HG03575 (cell line): Measurements from ENCODE around the gene PLPPR2.
"Not testable (repeated sequence)": the region's sequence is repeated elsewhere in the genome, so short reads cannot be mapped to it uniquely, and the experiment has no call there.

ENCODE experiments used
- ATAC-seq: cut with Tn5 transposase; IDR thresholded peaks from one replicate; pipeline ENCODE4 v1.9.1; 2021; ENCODE audit not compliant: unreplicated experiment, insufficient number of reproducible peaks, low FRiP score; ENCODE audit errors: extremely low read depth

PLPPR2 gene

DNA sequence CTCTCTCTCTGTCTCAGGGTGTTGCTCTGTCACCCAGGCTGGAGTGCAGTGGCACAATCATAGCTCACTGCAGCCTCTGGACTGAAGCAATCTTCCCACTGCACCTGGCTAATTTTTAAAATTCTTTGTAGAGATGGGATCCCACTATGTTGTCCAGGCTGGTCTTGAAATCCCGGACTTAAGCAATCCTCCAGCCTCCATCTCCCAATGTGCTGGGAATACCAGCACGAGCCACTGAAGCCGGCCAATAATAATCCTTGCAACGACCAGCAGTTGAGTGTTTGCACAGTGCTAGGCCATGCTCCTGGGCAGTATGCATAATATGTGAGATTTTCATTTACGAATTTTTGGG lies 29.5 kb downstream of the PLPPR2 start:
- ATAC-seq = no peak

GRCh38 chr19:11387162-11388034 lies 32.2 kb downstream of the PLPPR2 start:
- no peak for ATAC-seq

GRCh38 chr19:11390359-11390758 lies 35.1 kb downstream of the PLPPR2 start:
- no peak for ATAC-seq

DNA sequence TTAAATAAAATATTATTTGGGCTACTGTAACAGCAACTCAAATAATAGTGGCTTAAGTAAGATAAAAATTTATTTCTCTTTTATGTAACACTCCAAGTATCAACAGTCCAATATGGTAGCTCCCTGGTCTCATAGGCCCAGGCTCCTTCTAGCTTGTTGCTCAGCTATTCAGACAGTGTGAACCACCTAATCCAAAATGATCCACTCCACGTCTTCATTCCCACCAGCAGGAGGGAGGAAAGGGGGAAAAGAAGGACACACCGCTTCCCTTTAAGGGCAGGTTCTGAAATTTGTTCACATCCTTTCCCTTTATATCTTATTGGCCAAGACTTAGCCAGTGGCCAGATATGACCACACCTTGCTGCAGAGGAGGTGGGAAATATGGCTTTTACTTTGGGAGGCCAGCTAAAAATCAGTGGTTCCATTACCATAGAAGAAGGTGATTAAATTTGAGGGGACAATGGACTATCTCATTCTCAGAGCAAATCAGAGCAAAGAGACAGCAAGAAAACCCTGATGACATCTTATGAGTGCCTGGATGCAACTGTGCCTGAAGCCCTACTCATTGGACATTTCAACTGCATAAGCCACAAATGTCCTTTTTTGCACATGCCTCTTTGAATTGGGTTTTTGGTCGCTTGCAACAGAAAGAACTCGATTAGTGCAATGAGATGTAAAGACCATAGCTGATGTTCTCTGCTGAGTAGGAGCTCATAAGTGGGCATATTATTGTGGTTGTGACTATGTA lies 35.9 kb downstream of the PLPPR2 start:
- no peak for ATAC-seq

DNA sequence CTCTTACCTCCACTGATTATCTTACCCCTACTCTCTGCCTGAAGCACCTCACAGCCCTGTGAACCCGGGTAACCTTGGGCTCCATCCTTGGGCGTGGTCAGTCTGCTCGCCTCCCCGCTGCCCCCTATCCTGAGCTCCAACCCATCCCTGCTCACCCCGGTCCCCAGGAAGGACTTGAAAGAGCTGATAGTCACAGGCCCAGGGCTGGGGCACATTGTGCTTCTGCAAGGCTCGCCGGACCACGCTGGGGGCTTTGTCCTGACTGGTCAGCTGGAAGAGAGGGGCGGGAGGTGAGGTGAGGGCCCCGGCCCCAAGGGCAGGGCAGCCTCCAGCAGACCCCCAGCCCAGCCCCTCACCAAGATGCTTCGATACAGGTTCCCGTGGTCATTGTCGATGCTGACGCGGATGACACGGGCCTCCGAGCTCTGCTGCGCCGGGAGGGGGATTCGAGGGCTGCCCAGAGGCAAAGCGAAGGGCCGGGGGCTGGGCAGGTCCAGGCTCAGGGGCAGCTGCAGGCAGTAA lies 41.9 kb downstream of the PLPPR2 start:
- ATAC-seq = no peak

GRCh38 chr19:11399667-11400066 lies 44.4 kb downstream of the PLPPR2 start:
- no peak for ATAC-seq

DNA sequence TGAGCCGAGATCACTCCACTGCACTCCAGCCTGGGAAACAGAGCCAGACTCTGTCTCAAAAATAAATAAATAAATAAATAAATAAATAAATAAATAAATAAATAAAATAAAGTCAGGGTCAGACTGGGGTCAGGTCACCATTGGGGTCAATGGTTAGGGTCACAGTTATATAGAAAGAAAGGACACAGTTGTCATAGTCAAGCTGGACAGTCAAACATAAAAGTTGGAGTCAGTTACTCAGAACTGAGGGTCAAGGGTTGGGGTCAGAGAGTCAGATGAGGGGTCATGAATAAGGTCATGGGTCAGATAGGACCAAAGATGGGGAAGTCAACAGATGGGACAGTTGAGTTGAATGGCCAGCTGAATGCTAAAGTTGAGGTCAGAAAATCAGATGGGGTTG lies 45.6 kb downstream of the PLPPR2 start:
- no peak for ATAC-seq

- ATAC-seq = no peak
Measured at GRCh38 chr19:11401808-11402543, 46.7 kb downstream of the PLPPR2 start.

- no peak for ATAC-seq
Measured at GRCh38 chr19:11404588-11405222, 49.5 kb downstream of the PLPPR2 start.

DNA sequence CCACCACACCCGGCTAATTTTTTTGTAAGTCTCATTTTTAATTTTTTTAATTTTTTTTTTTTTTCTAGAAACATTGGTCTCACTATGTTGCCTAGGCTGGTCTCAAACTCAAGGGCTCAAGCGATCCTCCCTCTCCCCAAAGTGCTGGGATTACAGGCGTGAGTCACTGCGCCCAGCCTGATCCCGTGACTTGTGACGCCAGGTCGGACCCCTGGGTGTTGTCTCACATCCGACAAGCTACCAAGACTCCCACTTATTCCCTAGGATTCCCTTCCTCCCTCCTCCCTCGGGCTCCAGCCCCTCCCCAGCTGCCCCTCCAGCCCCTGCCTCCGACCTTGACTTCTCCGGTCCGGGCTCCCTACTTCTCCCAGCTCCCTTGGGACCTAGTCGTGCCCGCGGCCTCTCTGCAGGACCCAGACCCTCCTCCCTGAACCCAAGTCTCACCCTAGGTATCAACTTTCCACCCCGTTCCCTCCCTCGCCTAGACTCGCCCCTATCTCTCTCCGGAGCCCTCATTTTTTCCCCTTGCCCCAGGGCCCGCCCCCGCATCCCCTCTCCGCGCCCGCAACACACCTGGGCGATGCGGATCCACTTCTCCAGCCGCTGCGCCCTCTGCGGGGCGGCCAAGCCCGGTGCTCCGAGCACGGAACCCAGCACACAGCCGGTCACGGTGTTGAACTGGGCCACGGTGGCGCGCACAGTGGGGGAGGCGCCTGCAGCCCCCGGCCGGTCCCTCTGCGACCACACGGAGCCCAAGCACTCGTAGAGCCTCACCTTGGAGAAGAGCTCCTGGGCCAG lies 50.8 kb downstream of the PLPPR2 start:
- no peak for ATAC-seq

DNA sequence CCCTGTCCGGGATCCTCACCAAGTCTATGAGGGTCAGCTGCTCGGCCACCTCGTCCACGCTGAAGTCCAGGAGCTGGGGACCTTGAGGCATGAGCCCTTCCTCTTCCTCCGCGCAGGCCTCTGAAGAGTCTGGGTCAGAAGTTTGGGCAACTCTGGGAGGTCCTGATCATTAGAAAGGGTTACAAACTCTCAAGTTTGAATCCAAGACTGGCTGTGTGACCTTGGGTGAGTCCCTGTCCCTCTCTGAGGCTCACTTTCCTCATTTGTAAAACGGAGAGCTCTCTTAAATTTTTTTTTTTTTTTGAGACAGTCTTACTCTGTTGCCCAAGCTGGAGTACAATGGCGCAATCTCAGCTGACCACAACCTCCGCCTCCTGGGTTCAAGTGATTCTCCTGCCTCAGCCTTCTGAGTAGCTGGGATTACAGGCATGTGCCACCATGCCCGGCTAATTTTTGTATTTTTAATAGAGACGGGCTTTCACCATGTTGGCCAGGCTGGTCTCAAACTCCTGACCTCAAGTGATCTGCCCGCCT lies 51.5 kb downstream of the PLPPR2 start:
- ATAC-seq = not testable (repeated sequence)

GRCh38 chr19:11408591-11408990 lies 53.4 kb downstream of the PLPPR2 start:
- ATAC-seq = no peak

DNA sequence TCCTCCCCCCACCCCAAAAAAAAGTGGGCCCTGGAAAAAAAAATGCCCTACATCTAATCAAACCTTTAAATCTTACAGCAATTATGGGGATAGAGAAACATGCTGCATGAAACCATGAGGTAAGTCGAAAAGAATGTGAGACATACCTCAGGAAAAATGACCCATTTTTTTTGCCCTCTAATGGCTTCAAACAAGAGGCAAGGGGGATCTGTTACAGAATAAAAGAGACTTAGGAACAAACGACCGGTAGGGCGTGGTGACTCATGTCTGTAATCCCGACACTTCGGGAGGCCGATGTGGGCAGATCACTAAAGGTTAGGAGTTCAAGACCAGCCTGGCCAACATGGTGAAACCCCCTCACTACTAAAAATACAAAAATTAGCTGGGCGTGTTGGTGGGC lies 55.5 kb downstream of the PLPPR2 start:
- ATAC-seq = no peak

- ATAC-seq = no peak
Measured at GRCh38 chr19:11414544-11414943, 59.3 kb downstream of the PLPPR2 start.
